GM19452 (cell line): ENCODE measurements around the gene UGT1A10.

Experiments used
- ATAC-seq: cut with Tn5 transposase; IDR thresholded peaks from one replicate; pipeline ENCODE4 v1.9.1; 2021; ENCODE audit not compliant: unreplicated experiment

The UGT1A10 gene

GRCh38 chr2:233768076-233768475 is 131.8 kb downstream of the UGT1A10 start:
- no peak for ATAC-seq

DNA sequence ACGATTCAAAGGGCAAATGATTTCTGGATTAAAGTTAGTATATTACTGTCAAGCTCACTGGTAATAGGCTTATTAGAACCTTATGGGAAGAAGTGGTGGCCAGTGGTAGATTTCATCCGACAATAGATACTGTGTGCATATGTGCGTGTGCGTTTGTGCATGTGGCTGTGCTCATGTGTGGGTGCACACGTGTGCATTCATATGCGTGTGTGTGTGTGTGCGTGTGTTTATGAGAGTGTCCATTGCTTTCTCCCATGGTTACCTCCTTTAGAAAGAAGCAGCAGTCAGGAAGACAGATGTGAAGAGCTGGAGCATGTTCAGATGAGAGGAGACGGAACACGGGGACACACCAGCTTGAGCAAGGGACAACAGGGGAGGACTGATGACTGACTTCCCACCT is 133.0 kb downstream of the UGT1A10 start:
- no peak for ATAC-seq

- no peak for ATAC-seq
These were observed 135.9 kb downstream of the UGT1A10 start for GRCh38 chr2:233772153-233772552.

GRCh38 chr2:233772583-233772982 is 136.3 kb downstream of the UGT1A10 start:
- no peak for ATAC-seq

DNA sequence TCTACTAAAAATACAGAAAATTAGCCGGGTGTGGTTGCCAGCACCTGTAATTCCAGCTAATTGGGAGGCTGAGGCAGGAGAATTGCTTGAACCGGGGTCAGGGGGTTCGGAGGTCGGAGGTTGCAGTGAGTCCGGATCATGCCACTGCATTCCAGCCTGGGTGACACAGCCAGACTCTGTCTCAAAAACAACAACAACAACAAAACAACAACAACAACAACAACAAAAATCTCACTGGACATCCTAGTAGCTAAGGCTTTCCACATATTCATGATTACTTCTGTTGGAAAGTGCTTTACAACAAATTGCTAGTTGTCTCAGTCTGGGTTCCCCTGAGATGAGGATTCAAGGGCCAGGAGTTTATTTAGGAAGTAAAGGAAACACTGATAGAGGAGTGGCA is 137.6 kb downstream of the UGT1A10 start:
- no peak for ATAC-seq

GRCh38 chr2:233775414-233775813 is 139.2 kb downstream of the UGT1A10 start:
- no peak for ATAC-seq

DNA sequence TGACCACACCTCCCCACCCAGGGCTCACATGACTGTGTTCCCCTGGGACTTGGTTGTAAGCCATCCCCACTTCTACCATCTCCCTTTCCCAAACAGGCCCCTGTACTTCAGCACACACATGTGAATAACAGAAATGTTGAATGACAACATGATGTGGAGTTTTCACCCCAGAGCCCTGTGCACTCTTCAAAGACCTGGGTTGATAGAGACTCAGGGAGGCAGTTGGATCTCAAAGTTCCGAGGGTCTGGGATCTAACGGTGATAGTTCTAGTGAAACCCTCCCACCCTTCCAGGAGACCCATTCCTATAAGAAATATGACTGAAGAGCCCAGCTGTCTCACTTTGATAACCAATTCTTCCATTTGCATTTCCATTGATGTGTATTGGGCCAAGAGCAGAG is 141.8 kb downstream of the UGT1A10 start, which contains the start of gene MROH2A:
Gene MROH2A (plus strand): TSS at position 301 of the 400 bp plus-strand sequence. CDS start 1,029 bp downstream, outside the sequence.
- ATAC-seq = no peak

GRCh38 chr2:233779722-233780121 is 143.5 kb downstream of the UGT1A10 start:
- ATAC-seq = no peak

DNA sequence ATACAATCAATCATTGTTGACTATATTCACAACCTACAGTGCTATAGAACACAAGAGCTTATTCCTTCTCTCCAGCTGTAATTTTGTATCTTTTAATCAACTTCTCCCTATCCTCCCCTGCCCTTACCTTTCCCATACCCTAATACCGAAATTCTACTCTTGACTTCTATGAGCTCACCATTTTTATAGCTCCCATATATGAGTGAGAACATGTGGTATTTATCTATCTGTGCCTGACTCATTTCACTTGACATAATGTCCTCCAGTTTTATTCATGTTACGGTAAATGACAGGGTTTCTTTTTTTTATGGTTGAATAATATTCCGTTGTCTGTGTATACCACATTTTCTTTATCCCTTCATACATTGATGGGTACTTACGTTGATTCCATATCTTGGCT is 144.5 kb downstream of the UGT1A10 start:
- no peak for ATAC-seq

GRCh38 chr2:233789554-233789953 is 153.3 kb downstream of the UGT1A10 start:
- no peak for ATAC-seq

DNA sequence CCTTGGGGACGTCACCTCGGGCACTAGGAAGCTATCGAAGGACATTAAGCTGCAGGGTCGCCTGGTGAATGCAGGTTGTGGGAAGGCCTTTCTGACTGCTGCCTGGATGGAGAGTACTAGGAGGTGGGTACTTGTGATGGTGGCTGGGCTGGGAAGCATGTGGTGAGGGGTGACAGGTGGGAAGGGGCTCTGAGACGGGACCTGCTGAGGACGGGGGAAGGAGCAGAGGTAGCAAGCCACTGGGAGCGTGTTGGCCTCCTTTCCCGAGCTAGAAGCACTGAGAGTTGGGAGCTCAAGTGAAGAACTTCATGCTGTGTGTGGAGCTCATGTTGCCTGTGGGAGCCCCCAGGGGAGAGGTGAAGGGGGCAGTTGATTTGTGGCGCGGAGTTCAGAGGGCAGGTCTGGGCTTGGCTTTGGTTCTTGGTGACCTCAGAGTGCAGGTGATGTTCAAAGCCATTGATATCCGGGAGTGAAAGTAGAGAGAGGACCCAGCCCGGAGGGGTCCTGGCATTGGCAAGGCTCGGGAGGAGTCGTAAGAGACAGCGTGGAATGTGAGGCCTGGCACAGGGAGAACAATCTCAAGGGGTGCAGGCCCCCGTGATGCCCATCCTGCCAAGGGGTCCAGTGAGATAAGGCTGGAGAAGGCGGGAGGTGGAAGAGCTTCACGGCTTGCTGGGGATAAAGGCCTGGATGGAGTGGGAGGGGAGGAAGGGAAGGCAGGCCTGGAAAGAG is 155.1 kb downstream of the UGT1A10 start:
- no peak for ATAC-seq

- ATAC-seq = no peak
These were observed 155.7 kb downstream of the UGT1A10 start for GRCh38 chr2:233791883-233792329.

DNA sequence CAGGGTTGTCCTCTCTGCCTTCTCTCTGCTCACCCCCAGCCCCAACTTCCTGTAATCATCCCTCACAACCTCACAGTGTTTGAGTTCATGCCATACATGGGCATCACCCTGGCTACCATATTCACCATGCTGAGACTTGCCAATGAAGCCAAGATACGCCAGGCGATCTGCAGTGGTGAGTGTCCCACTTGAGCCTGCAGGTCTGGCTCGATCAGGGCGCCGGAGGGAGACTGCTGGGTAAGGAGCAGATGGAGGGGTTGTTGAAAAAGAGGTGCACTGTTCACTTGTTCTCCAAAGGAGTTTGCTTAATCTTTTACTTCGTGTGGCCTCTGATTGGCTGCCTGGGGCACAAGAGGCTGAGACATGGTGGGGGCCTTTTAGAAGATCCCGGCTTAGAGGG is 156.5 kb downstream of the UGT1A10 start:
- no peak for ATAC-seq

- ATAC-seq = no peak
These were observed 157.3 kb downstream of the UGT1A10 start for GRCh38 chr2:233793465-233794127.

- ATAC-seq = no peak
These were observed 157.9 kb downstream of the UGT1A10 start for GRCh38 chr2:233794128-233794658.

- ATAC-seq = no peak
These were observed 159.5 kb downstream of the UGT1A10 start for GRCh38 chr2:233795735-233796171.

- no peak for ATAC-seq
These were observed 160.0 kb downstream of the UGT1A10 start for GRCh38 chr2:233796254-233796653.

DNA sequence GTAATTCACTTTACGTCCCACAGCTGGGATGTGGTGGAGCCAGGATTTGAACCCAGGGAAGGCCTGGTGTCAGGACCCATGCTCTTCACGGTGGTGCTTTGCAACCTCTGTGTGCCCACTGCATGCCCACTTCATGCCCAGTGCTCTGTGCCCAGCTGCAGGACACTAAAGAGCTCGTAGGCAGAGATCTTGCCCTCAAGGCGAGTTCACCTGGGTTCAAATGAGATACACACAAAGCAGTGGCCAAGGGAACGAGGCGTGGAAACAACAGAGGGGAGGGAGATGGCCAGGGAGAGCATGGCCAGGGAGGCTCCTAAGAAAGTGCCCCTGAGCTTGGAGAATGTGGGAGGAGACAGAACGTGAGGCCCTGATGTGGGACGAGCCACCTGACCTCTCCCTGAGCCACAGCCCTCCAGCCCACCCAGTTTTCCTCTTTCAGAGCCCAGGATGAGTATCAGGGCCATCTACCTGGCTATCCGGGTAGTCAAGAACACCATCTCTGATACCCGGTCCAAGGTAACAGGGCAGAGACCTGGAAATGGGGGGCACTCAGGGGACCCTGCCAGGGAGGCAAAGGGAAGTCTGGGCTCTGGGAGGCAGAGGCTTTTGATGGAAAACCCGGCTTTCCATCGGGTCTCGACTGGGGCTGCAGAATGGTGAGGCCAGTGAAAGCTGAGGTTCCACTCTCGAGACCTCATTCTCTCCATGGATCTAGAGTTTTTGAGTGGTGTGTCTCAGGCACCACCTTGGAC is 162.3 kb downstream of the UGT1A10 start:
- no peak for ATAC-seq

GRCh38 chr2:233799087-233799665 is 162.9 kb downstream of the UGT1A10 start:
- no peak for ATAC-seq

- ATAC-seq = no peak
These were observed 163.5 kb downstream of the UGT1A10 start for GRCh38 chr2:233799716-233800115.

- ATAC-seq = no peak
These were observed 164.0 kb downstream of the UGT1A10 start for GRCh38 chr2:233800208-233800607.
